Liver (tissue), 9 donors: Measurements from ENCODE around the gene ILF3. TPM values are rescaled to one million over a fixed set of nuclear protein-coding genes. Genes with fewer than 3 reads are reported as not detected.

Experiments
- DNase-seq: peaks from one replicate; pipeline ENCODE4 v3.0.0-alpha.2; 2017; ENCODE audit warnings: low spot score
- H3K27ac ChIP-seq, 2 donors: one replicate each; pipeline ENCODE4 v1.7.0; 2013; ENCODE audit warnings: inconsistent platforms in 2 of 2, low read length in 2 of 2, control low read depth in 1 of 2, low read depth in 1 of 2, mild to moderate bottlenecking in 1 of 2
- H3K27me3 ChIP-seq, 4 donors: one replicate each; pipeline versions ENCODE4 v1.6.1 to v1.7.0; 2013; ENCODE audit warnings: low read length in 3 of 4, inconsistent platforms in 1 of 4, mild to moderate bottlenecking in 1 of 4, moderate library complexity in 1 of 4; ENCODE audit not compliant: control insufficient read depth in 4 of 4, insufficient read depth in 4 of 4
- H3K36me3 ChIP-seq, 4 donors: one replicate each; pipeline versions ENCODE4 v1.6.1 to v1.7.0; 2013; ENCODE audit warnings: low read length in 3 of 4, mild to moderate bottlenecking in 3 of 4, low read depth in 1 of 4, moderate library complexity in 1 of 4; ENCODE audit not compliant: control insufficient read depth in 4 of 4, insufficient read depth in 3 of 4
- H3K4me1 ChIP-seq, 4 donors: one replicate each; pipeline versions ENCODE4 v1.6.1 to v1.7.0; 2013; ENCODE audit warnings: low read length in 3 of 4, mild to moderate bottlenecking in 3 of 4, moderate library complexity in 1 of 4; ENCODE audit not compliant: control insufficient read depth in 4 of 4, insufficient read depth in 4 of 4
- H3K4me3 ChIP-seq, 3 donors: one replicate each; pipeline versions ENCODE4 v1.6.1 to v1.7.0; 2013; ENCODE audit warnings: low read length in 3 of 3, control low read depth in 1 of 3, low read depth in 1 of 3, mild to moderate bottlenecking in 1 of 3
- H3K9ac ChIP-seq, 2 donors: one replicate each; pipeline ENCODE4 v1.7.0; 2013; ENCODE audit warnings: low read length in 2 of 2, mild to moderate bottlenecking in 2 of 2, moderate library complexity in 2 of 2, control low read depth in 1 of 2, low read depth in 1 of 2
- H3K9me3 ChIP-seq, 4 donors: one replicate each; pipeline versions ENCODE4 v1.6.1 to v1.7.0; 2013; ENCODE audit warnings: low read length in 3 of 4; ENCODE audit not compliant: control insufficient read depth in 4 of 4
- ATF3 ChIP-seq: IDR thresholded peaks from 2 replicates; pipeline ENCODE4 v1.6.1; 2016; ENCODE audit warnings: antibody characterized with exemption
- CTCF ChIP-seq: fragments of 150-350 bp; IDR thresholded peaks from 2 replicates; pipeline ENCODE4 v1.5.1; 2017; ENCODE audit warnings: improper control_type of control experiment, low read depth, low read length; ENCODE audit not compliant: missing input control
- FOXA1 ChIP-seq: IDR thresholded peaks from 2 replicates; pipeline ENCODE4 v1.6.1; 2016; ENCODE audit warnings: antibody characterized with exemption
- FOXA2 ChIP-seq: IDR thresholded peaks from 2 replicates; pipeline ENCODE4 v1.6.1; 2016; ENCODE audit warnings: antibody characterized with exemption
- GABPA ChIP-seq, 2 donors: IDR thresholded peaks in 1 of 2; conservative IDR thresholded peaks in 1 of 2; 2 replicates each; pipeline ENCODE4 v1.6.1; 2016; ENCODE audit warnings: antibody characterized with exemption in 2 of 2, mild to moderate bottlenecking in 1 of 2, moderate library complexity in 1 of 2
- HNF4A ChIP-seq, 2 donors: conservative IDR thresholded peaks; 2 replicates each; pipeline ENCODE4 v1.6.1; 2016; ENCODE audit warnings: antibody characterized with exemption in 2 of 2, mild to moderate bottlenecking in 2 of 2
- HNF4G ChIP-seq: IDR thresholded peaks from 2 replicates; pipeline ENCODE4 v1.6.1; 2016; ENCODE audit warnings: antibody characterized with exemption
- JUND ChIP-seq, 2 donors: IDR thresholded peaks; 2 replicates each; pipeline ENCODE4 v1.6.1; 2016; ENCODE audit warnings: antibody characterized with exemption in 2 of 2
- MAX ChIP-seq: IDR thresholded peaks from 2 replicates; pipeline ENCODE4 v1.6.1; 2016; ENCODE audit warnings: antibody characterized with exemption
- SP1 ChIP-seq: IDR thresholded peaks from 2 replicates; pipeline ENCODE4 v1.6.1; 2018; ENCODE audit warnings: antibody characterized with exemption, mild to moderate bottlenecking
- TAF1 ChIP-seq: conservative IDR thresholded peaks from 2 replicates; pipeline ENCODE4 v1.6.1; 2016; ENCODE audit warnings: antibody characterized with exemption, mild to moderate bottlenecking
- YY1 ChIP-seq: IDR thresholded peaks from 2 replicates; pipeline ENCODE4 v1.6.1; 2016; ENCODE audit warnings: antibody characterized with exemption, mild to moderate bottlenecking
- WGBS: extraction: QIAGEN DNeasy Blood & Tissue Kit; methylation state at CpG from one replicate; pipeline ENCODE4 v1.1.7; 2013; 5-methylcytosine and 5-hydroxymethylcytosine counted together
- polyA plus RNA-seq, 2 donors: library from polyadenylated mRNA; stranded (reverse) in 1 of 2; unstranded in 1 of 2; fragments of 200-250 nt in 1 of 2; fragments of >200 nt in 1 of 2; fragmentation: Nextera tagmentation in 1 of 2; extraction: Ambion mirVana in 1 of 2; gene quantifications; one replicate each; pipeline versions ENCODE4 v1.2.1 to v1.2.3, GENCODE V29; 2013 to 2015
- total RNA-seq, 2 donors: library from RNA; depleted of rRNA; stranded (reverse); fragments of >200 nt; gene quantifications; one replicate each; pipeline ENCODE4 v1.2.3, GENCODE V29; 2014
- TF ChIP-seq, protein P1 (sequence below): IDR thresholded peaks from 2 replicates; pipeline ENCODE4 v1.6.1; 2016; ENCODE audit warnings: antibody characterized with exemption
- TF ChIP-seq, protein P2 (sequence below): IDR thresholded peaks from 2 replicates; pipeline ENCODE4 v1.6.1; 2016; ENCODE audit warnings: antibody characterized with exemption, mild to moderate bottlenecking
- donor health status: healthy.
- donor health status: healthy.
- donor health status: healthy.
- donor health status: healthy.
- donor health status: healthy.

ILF3 gene
- total and polyA plus RNA-seq, 4 donors = 31.7 to 85.1 (median 42.9) TPM

GRCh38 chr19:10729411-10729810 lies 75.3 kb downstream of the ILF3 start:
- Histone ChIP-seq H3K4me1 (peaks cover 0 to 7% (median 2%) of the 10 kb centered on the region in 4 donors), H3K36me3 (no peaks in the 10 kb centered on the region), H3K27ac (no peak overlapping the region), H3K9me3 (no peaks in the 10 kb centered on the region), H3K4me3 (no peak overlapping the region), H3K9ac (no peak overlapping the region), H3K27me3 (no peaks in the 10 kb centered on the region)
- TF ChIP-seq HNF4G (no peak), ATF3 (no peak), FOXA1 (no peak), TAF1 (no peak), JUND (IDR thresholded peaks at IDR 0.05) (no peak), CTCF (no peak)
- TF ChIP-seq, protein P1, sequence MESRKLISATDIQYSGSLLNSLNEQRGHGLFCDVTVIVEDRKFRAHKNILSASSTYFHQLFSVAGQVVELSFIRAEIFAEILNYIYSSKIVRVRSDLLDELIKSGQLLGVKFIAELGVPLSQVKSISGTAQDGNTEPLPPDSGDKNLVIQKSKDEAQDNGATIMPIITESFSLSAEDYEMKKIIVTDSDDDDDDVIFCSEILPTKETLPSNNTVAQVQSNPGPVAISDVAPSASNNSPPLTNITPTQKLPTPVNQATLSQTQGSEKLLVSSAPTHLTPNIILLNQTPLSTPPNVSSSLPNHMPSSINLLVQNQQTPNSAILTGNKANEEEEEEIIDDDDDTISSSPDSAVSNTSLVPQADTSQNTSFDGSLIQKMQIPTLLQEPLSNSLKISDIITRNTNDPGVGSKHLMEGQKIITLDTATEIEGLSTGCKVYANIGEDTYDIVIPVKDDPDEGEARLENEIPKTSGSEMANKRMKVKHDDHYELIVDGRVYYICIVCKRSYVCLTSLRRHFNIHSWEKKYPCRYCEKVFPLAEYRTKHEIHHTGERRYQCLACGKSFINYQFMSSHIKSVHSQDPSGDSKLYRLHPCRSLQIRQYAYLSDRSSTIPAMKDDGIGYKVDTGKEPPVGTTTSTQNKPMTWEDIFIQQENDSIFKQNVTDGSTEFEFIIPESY = no peak
- TF ChIP-seq, protein P2, sequence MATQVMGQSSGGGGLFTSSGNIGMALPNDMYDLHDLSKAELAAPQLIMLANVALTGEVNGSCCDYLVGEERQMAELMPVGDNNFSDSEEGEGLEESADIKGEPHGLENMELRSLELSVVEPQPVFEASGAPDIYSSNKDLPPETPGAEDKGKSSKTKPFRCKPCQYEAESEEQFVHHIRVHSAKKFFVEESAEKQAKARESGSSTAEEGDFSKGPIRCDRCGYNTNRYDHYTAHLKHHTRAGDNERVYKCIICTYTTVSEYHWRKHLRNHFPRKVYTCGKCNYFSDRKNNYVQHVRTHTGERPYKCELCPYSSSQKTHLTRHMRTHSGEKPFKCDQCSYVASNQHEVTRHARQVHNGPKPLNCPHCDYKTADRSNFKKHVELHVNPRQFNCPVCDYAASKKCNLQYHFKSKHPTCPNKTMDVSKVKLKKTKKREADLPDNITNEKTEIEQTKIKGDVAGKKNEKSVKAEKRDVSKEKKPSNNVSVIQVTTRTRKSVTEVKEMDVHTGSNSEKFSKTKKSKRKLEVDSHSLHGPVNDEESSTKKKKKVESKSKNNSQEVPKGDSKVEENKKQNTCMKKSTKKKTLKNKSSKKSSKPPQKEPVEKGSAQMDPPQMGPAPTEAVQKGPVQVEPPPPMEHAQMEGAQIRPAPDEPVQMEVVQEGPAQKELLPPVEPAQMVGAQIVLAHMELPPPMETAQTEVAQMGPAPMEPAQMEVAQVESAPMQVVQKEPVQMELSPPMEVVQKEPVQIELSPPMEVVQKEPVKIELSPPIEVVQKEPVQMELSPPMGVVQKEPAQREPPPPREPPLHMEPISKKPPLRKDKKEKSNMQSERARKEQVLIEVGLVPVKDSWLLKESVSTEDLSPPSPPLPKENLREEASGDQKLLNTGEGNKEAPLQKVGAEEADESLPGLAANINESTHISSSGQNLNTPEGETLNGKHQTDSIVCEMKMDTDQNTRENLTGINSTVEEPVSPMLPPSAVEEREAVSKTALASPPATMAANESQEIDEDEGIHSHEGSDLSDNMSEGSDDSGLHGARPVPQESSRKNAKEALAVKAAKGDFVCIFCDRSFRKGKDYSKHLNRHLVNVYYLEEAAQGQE = no peak
- WGBS = 91% methylated on average over 14 of the region's 14 CpGs
- no peak for DNase-seq

DNA sequence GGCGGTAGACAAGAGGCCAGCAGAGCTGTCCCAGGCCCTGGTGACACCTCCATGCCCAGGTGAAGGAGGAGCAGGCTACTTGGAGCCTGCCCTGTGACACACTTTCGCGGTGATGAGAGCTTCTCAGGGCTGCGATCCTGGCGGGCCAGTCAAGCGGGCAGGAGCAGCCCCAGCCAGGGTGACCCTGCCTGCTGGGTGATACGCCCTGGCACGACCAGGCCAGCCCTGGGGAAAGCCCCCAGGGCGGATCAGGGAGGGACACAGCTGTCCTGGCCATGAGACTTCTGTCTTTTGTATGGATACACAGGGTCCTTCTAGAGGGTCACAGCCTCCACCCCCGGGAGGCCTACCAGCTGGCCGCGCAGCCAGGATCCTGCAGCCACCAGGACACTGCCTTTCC lies 76.8 kb downstream of the ILF3 start:
- Histone ChIP-seq H3K4me1 (peaks cover 0 to 3% (median 1%) of the 10 kb centered on the region in 4 donors), H3K36me3 (no peaks in the 10 kb centered on the region), H3K9me3 (no peaks in the 10 kb centered on the region), H3K9ac (no peak overlapping the region), H3K27ac (peak overlapping the region; percentile 20 to 21), H3K4me3 (no peak overlapping the region), H3K27me3 (no peaks in the 10 kb centered on the region)
- no peak for DNase-seq
- TF ChIP-seq, protein P2 = no peak
- no peak for TF ChIP-seq HNF4A (conservative IDR thresholded peaks at IDR 0.05)
- no peak for TF ChIP-seq ATF3
- no peak for TF ChIP-seq MAX
- no peak for TF ChIP-seq TAF1
- TF ChIP-seq GABPA (IDR thresholded peaks at IDR 0.05 in 1 of 2, conservative IDR thresholded peaks at IDR 0.05 in 1 of 2) = no peak
- TF ChIP-seq FOXA2 = no peak
- TF ChIP-seq SP1 = no peak
- no peak for TF ChIP-seq YY1
- no peak for TF ChIP-seq JUND (IDR thresholded peaks at IDR 0.05)
- 88% methylated on average over 12 of the region's 12 CpGs for WGBS
